Kidney (tissue), 14 donors: ENCODE results near the gene LYST. TPM values are rescaled to one million over a fixed set of nuclear protein-coding genes. Genes with fewer than 3 reads are reported as not detected.

Source experiments
- DNase-seq, 5 donors: peaks; one replicate each; pipeline ENCODE4 v3.0.0-alpha.2; 2013 to 2020
- FAIRE-seq: peaks from 2 replicates; lab custom pipeline; 2012; peaks lifted over from hg19 to GRCh38; lab: Jason Lieb, UNC
- H3K27ac ChIP-seq, 2 donors: one replicate each; pipeline ENCODE4 v1.7.0; 2013; ENCODE audit warnings: low read depth in 2 of 2, low read length in 2 of 2, inconsistent platforms in 1 of 2
- H3K27me3 ChIP-seq: one replicate; pipeline ENCODE4 v1.7.1; 2013; ENCODE audit warnings: low read length, inconsistent platforms; ENCODE audit not compliant: control insufficient read depth, insufficient read depth
- H3K36me3 ChIP-seq, 3 donors: one replicate each; pipeline versions ENCODE4 v1.7.0 to v1.7.1; 2013; ENCODE audit warnings: low read length in 3 of 3, control low read depth in 1 of 3, inconsistent platforms in 1 of 3; ENCODE audit not compliant: insufficient read depth in 3 of 3, control insufficient read depth in 2 of 3
- H3K4me1 ChIP-seq, 3 donors: one replicate each; pipeline versions ENCODE4 v1.7.0 to v1.7.1; 2013; ENCODE audit warnings: low read length in 3 of 3, inconsistent platforms in 1 of 3, low read depth in 1 of 3; ENCODE audit not compliant: control insufficient read depth in 2 of 3, insufficient read depth in 2 of 3
- H3K4me3 ChIP-seq, 3 donors: one replicate each; pipeline versions ENCODE4 v1.7.0 to v1.8.1; 2013; ENCODE audit warnings: low read length in 3 of 3, control low read depth in 1 of 3, inconsistent platforms in 1 of 3
- H3K9ac ChIP-seq, 3 donors: one replicate each; pipeline versions ENCODE4 v1.7.0 to v1.7.1; 2013; ENCODE audit warnings: low read length in 3 of 3, control low read depth in 1 of 3, inconsistent platforms in 1 of 3
- H3K9me3 ChIP-seq, 3 donors: one replicate each; pipeline versions ENCODE4 v1.7.0 to v1.7.1; 2013; ENCODE audit warnings: low read length in 3 of 3, control low read depth in 1 of 3, inconsistent platforms in 1 of 3; ENCODE audit not compliant: control insufficient read depth in 2 of 3, insufficient read depth in 1 of 3
- intact Hi-C: fragments of 100-400 bp; cut with DNase I; formaldehyde crosslinking; loops from one replicate; pipeline ENCODE4 v1.11.1; 2022
- polyA plus RNA-seq: library from polyadenylated mRNA; stranded (reverse); fragments of 350-450 nt; fragmentation: Illumina TruSeq; extraction: RNeasy Lipid Tissue Mini Kit (QIAGEN cat#74804); gene quantifications from one replicate; pipeline ENCODE4 v1.2.3, GENCODE V29; 2014; ENCODE audit warnings: low read depth, low replicate concordance; ENCODE audit not compliant: insufficient read depth
- total RNA-seq: library from RNA; stranded (reverse); fragmentation: NEBNext Ultra II Directional; extraction: Animal tissue kit (Norgen Biotek cat#: 25700); gene quantifications from one replicate; pipeline ENCODE4 v1.2.1, GENCODE V29; 2021
- TF ChIP-seq, protein P1 (sequence below): IDR thresholded peaks from 3 replicates; pipeline ENCODE4 v1.5.1; 2012; ENCODE audit warnings: mild to moderate bottlenecking, moderate library complexity, borderline replicate concordance; ENCODE audit not compliant: insufficient read depth; ENCODE audit errors: extremely low read depth
- donor health status: control.
- donor health status: control.
- donor health status: control.
- donor health status: control.
- donor health status: control.
- donor health status: DM: yes; HTN: yes; CAD: no.
- donor health status: Normal renal cell carcinoma (clear cell type).

The LYST gene
- total and polyA plus RNA-seq, 2 donors from 2014 or later, result 4.6 to 30.3 TPM

GRCh38 chr1:235688096-235688495 is 178.6 kb downstream of the LYST start:
- Histone ChIP-seq H3K9ac (no peak overlapping the region), H3K27me3 (no peaks in the 10 kb centered on the region), H3K36me3 (peaks cover 0 to 3% (median 0%) of the 10 kb centered on the region in 3 donors), H3K27ac (no peak overlapping the region), H3K9me3 (no peaks in the 10 kb centered on the region), H3K4me3 (no peak overlapping the region), H3K4me1 (no peaks in the 10 kb centered on the region)
- TF ChIP-seq, protein P1, sequence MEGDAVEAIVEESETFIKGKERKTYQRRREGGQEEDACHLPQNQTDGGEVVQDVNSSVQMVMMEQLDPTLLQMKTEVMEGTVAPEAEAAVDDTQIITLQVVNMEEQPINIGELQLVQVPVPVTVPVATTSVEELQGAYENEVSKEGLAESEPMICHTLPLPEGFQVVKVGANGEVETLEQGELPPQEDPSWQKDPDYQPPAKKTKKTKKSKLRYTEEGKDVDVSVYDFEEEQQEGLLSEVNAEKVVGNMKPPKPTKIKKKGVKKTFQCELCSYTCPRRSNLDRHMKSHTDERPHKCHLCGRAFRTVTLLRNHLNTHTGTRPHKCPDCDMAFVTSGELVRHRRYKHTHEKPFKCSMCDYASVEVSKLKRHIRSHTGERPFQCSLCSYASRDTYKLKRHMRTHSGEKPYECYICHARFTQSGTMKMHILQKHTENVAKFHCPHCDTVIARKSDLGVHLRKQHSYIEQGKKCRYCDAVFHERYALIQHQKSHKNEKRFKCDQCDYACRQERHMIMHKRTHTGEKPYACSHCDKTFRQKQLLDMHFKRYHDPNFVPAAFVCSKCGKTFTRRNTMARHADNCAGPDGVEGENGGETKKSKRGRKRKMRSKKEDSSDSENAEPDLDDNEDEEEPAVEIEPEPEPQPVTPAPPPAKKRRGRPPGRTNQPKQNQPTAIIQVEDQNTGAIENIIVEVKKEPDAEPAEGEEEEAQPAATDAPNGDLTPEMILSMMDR, result no peak
- no peak for FAIRE-seq
- intact Hi-C loops, result no loop called here
- DNase-seq, result no peak

DNA sequence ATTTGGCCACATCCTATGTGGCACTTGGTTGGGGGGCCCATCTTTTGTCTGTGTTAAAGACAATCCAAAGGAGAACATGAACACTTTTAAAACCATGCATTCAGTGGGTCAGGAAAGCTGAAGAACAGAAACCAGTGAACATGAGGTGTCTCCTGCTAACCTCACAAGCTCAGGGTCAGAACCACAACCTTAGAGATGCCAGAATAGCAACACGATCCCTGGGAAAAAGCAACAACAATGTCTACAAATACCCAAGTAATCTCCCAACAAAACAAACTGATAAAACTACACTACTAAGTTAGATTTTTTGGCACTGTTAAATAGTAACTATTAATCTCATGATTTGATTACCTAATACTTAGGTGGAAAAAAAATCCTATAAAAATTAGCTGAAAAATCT is 183.1 kb downstream of the LYST start:
- no peak overlapping the region for H3K4me3 ChIP-seq
- H3K9me3 ChIP-seq, result no peaks in the 10 kb centered on the region
- H3K4me1 ChIP-seq, result no peaks in the 10 kb centered on the region
- no peak for FAIRE-seq
- H3K36me3 ChIP-seq, result peaks cover 0 to 4% (median 0%) of the 10 kb centered on the region in 3 donors
- DNase-seq, result peak in 1 of 5 donors; percentile 3
- no peak overlapping the region for H3K9ac ChIP-seq
- no peak overlapping the region for H3K27ac ChIP-seq
- intact Hi-C loops, result no loop called here
- TF ChIP-seq, protein P1, result no peak
- no peaks in the 10 kb centered on the region for H3K27me3 ChIP-seq

GRCh38 chr1:235682216-235682615 is 184.5 kb downstream of the LYST start:
- H3K4me3 ChIP-seq, result no peak overlapping the region
- H3K27me3 ChIP-seq, result no peaks in the 10 kb centered on the region
- H3K4me1 ChIP-seq, result no peaks in the 10 kb centered on the region
- FAIRE-seq (no peak), DNase-seq (no peak)
- H3K36me3 ChIP-seq, result peaks cover 0 to 4% (median under 1%) of the 10 kb centered on the region in 3 donors
- TF ChIP-seq, protein P1, result no peak
- no peak overlapping the region for H3K27ac ChIP-seq
- H3K9ac ChIP-seq, result no peak overlapping the region
- intact Hi-C loops, result no loop called here
- H3K9me3 ChIP-seq, result no peaks in the 10 kb centered on the region

- Histone ChIP-seq H3K27ac (no peak overlapping the region), H3K9me3 (no peaks in the 10 kb centered on the region), H3K36me3 (peaks cover 0 to 6% (median 2%) of the 10 kb centered on the region in 3 donors), H3K27me3 (no peaks in the 10 kb centered on the region), H3K4me3 (no peak overlapping the region), H3K9ac (no peak overlapping the region), H3K4me1 (no peaks in the 10 kb centered on the region)
- DNase-seq, result no peak
- intact Hi-C loops, result no loop called here
- no peak for FAIRE-seq
- TF ChIP-seq, protein P1, result no peak
These were observed 187.1 kb downstream of the LYST start for GRCh38 chr1:235679644-235680043.
